RKO (cell line): Measurements from ENCODE around the gene ANTXRL.
"Not testable (repeated sequence)": the region's sequence is repeated elsewhere in the genome, so short reads cannot be mapped to it uniquely, and the experiment has no call there.

Experiments
- DNase-seq: peaks from one replicate; pipeline ENCODE4 v3.0.0-alpha.2; 2016; ENCODE audit warnings: low spot score

ANTXRL gene

DNA sequence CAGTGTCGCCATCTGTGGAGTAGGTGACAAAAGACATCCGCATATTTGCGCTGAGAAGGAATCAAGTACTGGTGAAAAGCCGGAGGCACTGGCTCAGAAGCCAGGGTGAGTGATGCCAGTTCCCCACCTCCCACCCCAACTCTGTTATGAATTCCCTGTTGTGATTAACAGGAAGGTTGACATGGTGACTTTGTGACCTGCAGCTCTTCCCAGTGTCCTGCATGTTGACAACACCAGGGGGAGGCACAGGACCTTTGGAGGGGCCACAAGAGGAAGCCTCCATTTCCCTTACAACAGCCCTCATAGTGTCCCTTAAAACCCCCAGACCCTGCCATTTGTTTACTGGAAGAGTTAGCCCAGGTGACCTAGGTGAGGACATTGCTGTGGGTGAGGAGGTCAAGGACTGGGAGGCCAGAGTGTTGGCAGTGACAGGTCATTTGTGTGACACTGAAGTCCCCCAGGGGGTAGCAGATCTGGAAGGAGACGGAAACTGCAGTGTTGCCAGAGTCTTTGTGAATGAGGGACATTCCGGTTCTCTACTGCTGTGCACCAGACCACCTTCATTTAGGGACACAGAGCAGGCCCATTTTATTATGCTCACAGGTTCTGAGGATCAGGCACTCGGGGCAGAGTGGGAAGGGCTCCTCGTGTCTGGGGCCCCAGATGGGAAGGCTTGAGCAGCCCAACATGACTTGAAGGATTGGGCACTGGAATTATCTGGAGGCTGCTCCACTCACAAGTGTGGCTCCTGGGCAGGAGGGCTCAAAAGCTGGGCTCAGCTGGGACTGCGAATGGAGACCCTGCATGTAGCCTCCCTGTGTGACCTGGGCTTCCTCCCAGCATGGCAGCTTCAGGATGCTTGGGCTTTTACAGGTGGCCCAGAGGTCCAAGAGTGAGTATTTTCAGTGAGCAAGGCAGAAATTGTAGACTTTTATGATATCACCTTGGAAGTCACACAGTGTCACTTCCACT, 13.0 kb upstream of the ANTXRL start:
- DNase-seq = no peak

GRCh38 chr10:46277840-46278239, 9.0 kb upstream of the ANTXRL start:
- no peak for DNase-seq

- not testable (repeated sequence) for DNase-seq
Observed at GRCh38 chr10:46282421-46282831, 4.4 kb upstream of the ANTXRL start.

DNA sequence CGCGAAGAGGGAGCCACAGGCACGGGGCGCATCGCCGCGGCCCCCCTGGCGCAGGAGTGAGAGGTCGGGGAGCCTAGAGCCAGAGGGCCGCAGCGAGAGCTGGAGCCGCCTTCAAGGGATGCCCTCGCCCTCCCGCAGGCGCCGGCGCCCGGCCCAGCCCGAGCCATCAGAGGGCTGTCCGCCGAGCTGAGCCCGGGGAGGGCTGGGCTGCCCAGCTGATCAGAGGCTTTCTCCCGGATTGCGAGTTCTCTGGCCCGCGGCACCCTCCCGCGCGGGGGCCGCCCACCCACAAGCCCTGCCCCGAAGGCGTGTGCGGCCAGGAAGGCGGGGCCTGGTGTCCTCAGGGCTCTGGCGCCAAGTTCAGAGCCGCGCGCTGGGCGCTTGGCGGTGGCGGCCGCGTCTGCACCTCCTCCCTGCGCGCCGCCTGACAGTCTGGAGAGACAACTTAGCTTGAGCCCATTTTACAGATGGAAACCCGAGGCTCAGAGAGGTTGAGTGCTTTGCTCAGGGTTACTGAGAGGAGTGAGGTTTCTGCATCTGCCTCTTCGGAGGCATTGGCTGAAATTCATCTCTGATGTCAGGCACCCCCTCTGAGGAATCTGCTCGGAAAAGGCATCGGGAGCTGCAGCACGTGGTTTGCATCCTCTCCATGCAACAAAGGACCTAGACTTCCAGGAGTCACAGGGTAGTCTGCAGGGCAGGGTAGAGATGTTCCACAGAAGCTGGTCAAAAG, 3.8 kb upstream of the ANTXRL start:
- no peak for DNase-seq

DNA sequence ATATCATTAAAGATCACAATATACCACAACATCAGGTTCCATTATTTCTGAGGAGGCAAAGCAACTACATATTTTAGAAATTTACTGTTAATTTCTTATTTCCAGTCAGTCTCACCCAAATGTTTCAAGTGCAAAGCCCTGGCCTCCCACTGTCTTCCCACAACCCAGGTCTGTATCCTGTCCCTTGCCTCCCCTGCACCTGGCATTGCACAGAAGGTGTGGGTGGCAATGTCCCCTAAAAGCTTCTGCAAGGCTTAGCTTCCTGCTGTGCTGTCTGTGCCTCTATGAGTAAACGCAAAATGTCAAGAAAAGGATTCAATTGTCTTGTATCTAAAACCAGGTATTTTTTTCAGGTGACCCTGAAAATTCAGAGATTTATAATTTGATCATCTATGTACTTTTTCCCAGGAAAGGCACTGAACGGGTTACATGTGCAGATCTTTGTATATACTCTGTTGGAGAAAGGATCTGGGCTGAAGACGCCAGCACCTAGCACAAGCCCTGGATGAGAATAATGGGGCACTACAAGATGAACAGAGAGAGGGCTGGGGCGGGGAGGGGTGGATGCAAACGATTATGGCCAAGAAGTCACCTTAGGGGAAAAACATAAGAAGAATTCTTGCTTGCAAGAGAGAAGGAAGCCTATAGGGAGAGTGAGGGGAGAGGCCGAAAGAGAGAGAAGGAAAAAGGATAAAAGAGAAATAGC, 3.1 kb upstream of the ANTXRL start:
- DNase-seq = no peak

GRCh38 chr10:46284286-46285229, 2.2 kb upstream of the ANTXRL start:
- DNase-seq = peak; percentile 87

DNA sequence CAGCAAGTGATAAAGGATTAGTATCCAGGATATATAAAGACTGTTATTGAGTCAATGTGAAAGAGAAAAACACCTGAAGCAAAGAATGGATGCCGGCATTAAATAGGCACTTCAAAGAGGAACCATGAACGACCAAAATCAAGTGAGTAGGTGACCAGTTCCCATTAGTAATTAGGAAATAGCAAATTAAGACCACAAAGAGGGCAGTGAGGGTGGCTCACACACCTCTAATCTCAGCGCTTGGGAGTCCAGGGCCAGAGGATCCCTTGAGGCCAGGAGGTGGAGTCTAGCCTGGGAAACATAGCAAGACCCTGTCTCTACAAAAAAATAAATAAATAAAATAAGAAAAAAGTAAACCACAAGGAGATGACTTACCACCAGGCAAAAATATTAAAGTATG, 1.5 kb upstream of the ANTXRL start:
- no peak for DNase-seq

- no peak for DNase-seq
Observed at GRCh38 chr10:46285966-46286620, 704 bp upstream of the ANTXRL start.

- DNase-seq = no peak
Observed at GRCh38 chr10:46287846-46288477, 1.2 kb downstream of the ANTXRL start.

GRCh38 chr10:46288601-46289206, 1.9 kb downstream of the ANTXRL start:
- DNase-seq = no peak

GRCh38 chr10:46289209-46289810, 2.5 kb downstream of the ANTXRL start:
- DNase-seq = no peak

GRCh38 chr10:46290101-46290886, 3.5 kb downstream of the ANTXRL start:
- DNase-seq = no peak

DNA sequence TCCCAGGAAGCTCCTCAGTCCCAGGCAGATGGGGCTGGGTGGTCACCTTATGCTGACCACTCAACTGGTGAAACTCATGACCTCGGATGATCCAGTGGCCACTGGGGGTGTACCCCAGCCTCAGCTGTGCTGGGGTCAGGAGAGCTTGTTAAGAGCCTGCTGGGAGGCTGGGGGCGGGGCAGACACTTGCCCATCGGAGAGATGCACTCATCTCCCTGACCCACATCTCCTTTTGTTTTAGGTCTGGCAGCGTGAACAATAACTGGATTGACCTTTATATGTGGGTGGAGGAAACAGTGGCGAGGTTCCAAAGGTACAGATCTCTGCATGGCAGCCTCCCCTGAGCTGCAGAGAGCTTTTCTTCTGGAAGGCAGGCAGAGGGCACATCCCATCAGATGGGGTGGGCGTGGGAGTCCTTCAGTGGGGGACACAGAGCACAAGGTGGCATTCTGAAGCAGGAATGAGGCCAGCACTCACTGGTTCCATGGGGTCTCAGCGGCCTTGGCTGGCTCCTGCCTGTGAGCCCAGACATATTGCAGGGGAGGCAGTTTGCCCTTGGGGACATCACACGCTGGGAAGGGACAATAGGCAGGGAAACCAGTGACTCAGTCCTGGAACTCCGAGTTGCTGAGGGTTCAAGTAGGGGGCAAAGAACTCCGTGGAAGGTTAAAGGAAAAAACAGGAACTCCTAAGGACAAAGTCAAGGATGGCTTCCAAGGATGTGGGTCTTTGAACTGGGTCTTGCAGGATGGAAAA, 5.2 kb downstream of the ANTXRL start:
- DNase-seq = no peak

- no peak for DNase-seq
Observed at GRCh38 chr10:46292573-46293023, 5.8 kb downstream of the ANTXRL start.

DNA sequence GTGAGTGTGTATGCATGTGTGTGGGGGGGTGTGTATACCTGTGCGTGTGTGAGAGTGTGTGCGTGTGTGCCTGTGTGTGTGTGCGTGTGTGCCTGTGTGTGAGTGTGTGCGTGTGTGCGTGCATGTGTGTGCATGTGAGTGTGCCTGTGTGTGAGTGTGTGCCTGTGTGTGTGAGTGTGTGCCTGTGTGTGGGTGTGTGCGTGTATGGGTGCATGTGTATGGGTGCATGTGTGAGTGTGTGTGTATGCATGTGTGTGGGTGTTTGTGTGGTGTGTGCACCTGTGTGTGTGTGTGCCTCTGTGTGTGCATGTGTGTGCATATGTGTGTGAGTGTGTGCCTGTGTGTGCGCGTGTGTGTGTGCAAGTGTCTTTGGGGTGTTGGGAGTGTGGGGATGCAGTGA, 6.4 kb downstream of the ANTXRL start:
- no peak for DNase-seq

GRCh38 chr10:46293832-46294640, 7.2 kb downstream of the ANTXRL start:
- no peak for DNase-seq

DNA sequence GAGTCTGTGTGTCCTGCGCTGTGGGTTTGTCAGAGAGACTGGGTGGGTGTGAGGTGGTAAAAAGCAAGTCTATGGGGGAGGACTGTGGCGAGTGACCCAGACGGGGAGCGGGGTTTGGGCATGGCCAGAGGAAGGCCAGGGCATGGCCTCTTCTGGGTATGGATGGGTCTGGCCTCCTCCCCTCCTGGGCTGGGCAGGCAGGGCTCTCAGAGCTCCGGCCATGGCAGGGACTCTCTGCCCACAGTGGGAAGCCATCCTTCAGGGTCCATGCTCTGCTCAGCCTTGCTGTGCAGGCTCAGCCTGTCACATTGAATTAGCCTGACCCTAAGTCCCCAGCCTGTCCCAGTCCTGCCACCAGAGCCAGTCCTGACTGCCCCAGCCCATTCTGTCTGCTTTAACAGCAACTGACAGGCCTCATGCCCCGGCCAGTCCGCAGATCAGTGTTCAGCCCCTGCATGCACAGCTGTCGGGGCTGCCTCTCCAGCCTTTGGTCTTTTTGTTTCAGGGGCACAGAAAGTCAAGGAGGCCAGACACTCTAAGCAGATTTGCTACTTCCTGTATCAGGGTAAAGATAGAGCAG, 7.9 kb downstream of the ANTXRL start:
- DNase-seq = no peak
